ENCODE results near the gene PLS3. TPM values are rescaled to one million over a fixed set of nuclear protein-coding genes. Genes with fewer than 3 reads are reported as not detected.

The PLS3 gene
- total and polyA plus RNA-seq, 4 donors, result 241 to 708 (median 430) TPM

GRCh38 chrX:115561605-115562479, 868 bp downstream of the PLS3 start:
- intact Hi-C loops (cut with DNase I), result loop anchor here (2.0 to 5.0 kb wide), 3 partner anchors 101 to 230 kb away; no protein-coding TSS in a partner anchor
- Histone ChIP-seq H3K36me3 (ENCODE audit: control insufficient read depth in 1 of 2, insufficient read depth in 2 of 2, low read length in 1 of 2) (no peaks in the 10 kb centered on the region), H3K9me3 (ENCODE audit: control insufficient read depth, low read length) (no peaks in the 10 kb centered on the region), H3K4me1 (ENCODE audit: control insufficient read depth in 1 of 2, insufficient read depth in 2 of 2, low read length in 2 of 2) (no peaks in the 10 kb centered on the region), H3K27me3 (ENCODE audit: control insufficient read depth in 1 of 2, insufficient read depth in 2 of 2, low read length in 1 of 2) (no peaks in the 10 kb centered on the region), H3K4me3 (ENCODE audit: low read length in 2 of 2) (peak overlapping the region; percentile 48 to 49), H3K27ac (ENCODE audit: low read depth in 1 of 2, low read length in 2 of 2) (peak overlapping the region; percentile 64 to 86)
- ATAC-seq (ENCODE audit: low FRiP score), result peak; percentile 75
- DNase-seq, result peak; percentile 57 to 78
- WGBS, 2 donors, result 0 to 3% methylated on average over 51 to 55 of the region's 55 CpGs

- Histone ChIP-seq H3K9me3 (ENCODE audit: control insufficient read depth, low read length) (no peaks in the 10 kb centered on the region), H3K4me3 (ENCODE audit: low read length in 2 of 2) (peak overlapping the region; percentile 48 to 49), H3K27ac (ENCODE audit: low read depth in 1 of 2, low read length in 2 of 2) (peak overlapping the region; percentile 5 to 86), H3K27me3 (ENCODE audit: control insufficient read depth in 1 of 2, insufficient read depth in 2 of 2, low read length in 1 of 2) (no peaks in the 10 kb centered on the region), H3K4me1 (ENCODE audit: control insufficient read depth in 1 of 2, insufficient read depth in 2 of 2, low read length in 2 of 2) (no peaks in the 10 kb centered on the region), H3K36me3 (ENCODE audit: control insufficient read depth in 1 of 2, insufficient read depth in 2 of 2, low read length in 1 of 2) (no peaks in the 10 kb centered on the region)
- WGBS, 2 donors, result 2 to 4% methylated on average over 9 of the region's 9 CpGs
- ATAC-seq (ENCODE audit: low FRiP score) (no peak), DNase-seq (no peak)
- intact Hi-C loops (cut with DNase I), result loop anchor here (5.0 kb wide), 2 partner anchors 205 to 230 kb away; no protein-coding TSS in a partner anchor
Observed at GRCh38 chrX:115562480-115562847, 1.5 kb downstream of the PLS3 start.

GRCh38 chrX:115563633-115564162, 2.7 kb downstream of the PLS3 start:
- Histone ChIP-seq H3K27ac (ENCODE audit: low read depth in 1 of 2, low read length in 2 of 2) (peak overlapping the region in 1 of 2 donors; percentile 63), H3K36me3 (ENCODE audit: control insufficient read depth in 1 of 2, insufficient read depth in 2 of 2, low read length in 1 of 2) (no peaks in the 10 kb centered on the region), H3K9me3 (ENCODE audit: control insufficient read depth, low read length) (no peaks in the 10 kb centered on the region), H3K4me3 (ENCODE audit: low read length in 2 of 2) (peak overlapping the region; percentile 41 to 49), H3K4me1 (ENCODE audit: control insufficient read depth in 1 of 2, insufficient read depth in 2 of 2, low read length in 2 of 2) (no peaks in the 10 kb centered on the region), H3K27me3 (ENCODE audit: control insufficient read depth in 1 of 2, insufficient read depth in 2 of 2, low read length in 1 of 2) (no peaks in the 10 kb centered on the region)
- no peak for ATAC-seq (ENCODE audit: low FRiP score)
- DNase-seq, result no peak
- 1 to 28% methylated on average over 4 of the region's 4 CpGs for WGBS, 2 donors
- intact Hi-C loops (cut with DNase I), result loop anchor here (5.0 kb wide), 2 partner anchors 206 to 231 kb away; no protein-coding TSS in a partner anchor

GRCh38 chrX:115564243-115564642, 3.3 kb downstream of the PLS3 start:
- H3K36me3 ChIP-seq (ENCODE audit: control insufficient read depth in 1 of 2, insufficient read depth in 2 of 2, low read length in 1 of 2), result no peaks in the 10 kb centered on the region
- H3K9me3 ChIP-seq (ENCODE audit: control insufficient read depth, low read length), result no peaks in the 10 kb centered on the region
- peak overlapping the region; percentile 41 to 49 for H3K4me3 ChIP-seq (ENCODE audit: low read length in 2 of 2)
- intact Hi-C loops (cut with DNase I), result loop anchor here (5.0 kb wide), 2 partner anchors 207 to 232 kb away; no protein-coding TSS in a partner anchor
- no peak overlapping the region for H3K27ac ChIP-seq (ENCODE audit: low read depth in 1 of 2, low read length in 2 of 2)
- ATAC-seq (ENCODE audit: low FRiP score) (no peak), DNase-seq (no peak)
- H3K4me1 ChIP-seq (ENCODE audit: control insufficient read depth in 1 of 2, insufficient read depth in 2 of 2, low read length in 2 of 2), result no peaks in the 10 kb centered on the region
- 3 to 23% methylated on average over 2 of the region's 2 CpGs for WGBS, 2 donors
- H3K27me3 ChIP-seq (ENCODE audit: control insufficient read depth in 1 of 2, insufficient read depth in 2 of 2, low read length in 1 of 2), result no peaks in the 10 kb centered on the region

GRCh38 chrX:115565888-115566287, 4.9 kb downstream of the PLS3 start:
- no peaks in the 10 kb centered on the region for H3K4me1 ChIP-seq (ENCODE audit: control insufficient read depth in 1 of 2, insufficient read depth in 2 of 2, low read length in 2 of 2)
- intact Hi-C loops (cut with DNase I), result no loop called here
- DNase-seq (no peak), ATAC-seq (ENCODE audit: low FRiP score) (no peak)
- H3K36me3 ChIP-seq (ENCODE audit: control insufficient read depth in 1 of 2, insufficient read depth in 2 of 2, low read length in 1 of 2), result no peaks in the 10 kb centered on the region
- H3K9me3 ChIP-seq (ENCODE audit: control insufficient read depth, low read length), result no peaks in the 10 kb centered on the region
- 3 to 10% methylated on average over 2 of the region's 2 CpGs for WGBS, 2 donors
- peak overlapping the region; percentile 41 to 76 for H3K4me3 ChIP-seq (ENCODE audit: low read length in 2 of 2)
- no peaks in the 10 kb centered on the region for H3K27me3 ChIP-seq (ENCODE audit: control insufficient read depth in 1 of 2, insufficient read depth in 2 of 2, low read length in 1 of 2)
- no peak overlapping the region for H3K27ac ChIP-seq (ENCODE audit: low read depth in 1 of 2, low read length in 2 of 2)

GRCh38 chrX:115571712-115572111, 10.7 kb downstream of the PLS3 start:
- Histone ChIP-seq H3K36me3 (ENCODE audit: control insufficient read depth in 1 of 2, insufficient read depth in 2 of 2, low read length in 1 of 2) (no peaks in the 10 kb centered on the region), H3K4me1 (ENCODE audit: control insufficient read depth in 1 of 2, insufficient read depth in 2 of 2, low read length in 2 of 2) (peaks cover 0 to 2% of the 10 kb centered on the region in 2 donors), H3K27ac (ENCODE audit: low read depth in 1 of 2, low read length in 2 of 2) (no peak overlapping the region), H3K27me3 (ENCODE audit: control insufficient read depth in 1 of 2, insufficient read depth in 2 of 2, low read length in 1 of 2) (no peaks in the 10 kb centered on the region), H3K9me3 (ENCODE audit: control insufficient read depth, low read length) (no peaks in the 10 kb centered on the region), H3K4me3 (ENCODE audit: low read length in 2 of 2) (no peak overlapping the region)
- no peak for ATAC-seq (ENCODE audit: low FRiP score)
- DNase-seq, result no peak
- intact Hi-C loops (cut with DNase I), result no loop called here

- H3K4me3 ChIP-seq (ENCODE audit: low read length in 2 of 2), result peak overlapping the region in 1 of 2 donors; percentile 18
- ATAC-seq (ENCODE audit: low FRiP score), result peak; percentile 62
- WGBS, 2 donors, result 10 to 37% methylated on average over 2 of the region's 2 CpGs
Observed at GRCh38 chrX:115573185-115573584, 12.2 kb downstream of the PLS3 start.

GRCh38 chrX:115576676-115577075, 15.7 kb downstream of the PLS3 start:
- DNase-seq (no peak), ATAC-seq (ENCODE audit: low FRiP score) (no peak)
- no peak overlapping the region for H3K27ac ChIP-seq (ENCODE audit: low read depth in 1 of 2, low read length in 2 of 2)
- no peaks in the 10 kb centered on the region for H3K27me3 ChIP-seq (ENCODE audit: control insufficient read depth in 1 of 2, insufficient read depth in 2 of 2, low read length in 1 of 2)
- no peak overlapping the region for H3K4me3 ChIP-seq (ENCODE audit: low read length in 2 of 2)
- intact Hi-C loops (cut with DNase I), result no loop called here
- no peaks in the 10 kb centered on the region for H3K9me3 ChIP-seq (ENCODE audit: control insufficient read depth, low read length)
- no peaks in the 10 kb centered on the region for H3K36me3 ChIP-seq (ENCODE audit: control insufficient read depth in 1 of 2, insufficient read depth in 2 of 2, low read length in 1 of 2)
- WGBS, 2 donors, result 66 to 67% methylated on average over 5 of the region's 5 CpGs
- H3K4me1 ChIP-seq (ENCODE audit: control insufficient read depth in 1 of 2, insufficient read depth in 2 of 2, low read length in 2 of 2), result peaks cover 0 to 2% of the 10 kb centered on the region in 2 donors

More at GRCh38 chrX:115573185-115573584, 12.2 kb downstream of the PLS3 start:
- no peak for DNase-seq
- intact Hi-C loops (cut with DNase I), result no loop called here
- Histone ChIP-seq H3K36me3 (ENCODE audit: control insufficient read depth in 1 of 2, insufficient read depth in 2 of 2, low read length in 1 of 2) (no peaks in the 10 kb centered on the region), H3K27me3 (ENCODE audit: control insufficient read depth in 1 of 2, insufficient read depth in 2 of 2, low read length in 1 of 2) (no peaks in the 10 kb centered on the region), H3K4me1 (ENCODE audit: control insufficient read depth in 1 of 2, insufficient read depth in 2 of 2, low read length in 2 of 2) (peaks cover 0 to 2% of the 10 kb centered on the region in 2 donors), H3K27ac (ENCODE audit: low read depth in 1 of 2, low read length in 2 of 2) (no peak overlapping the region), H3K9me3 (ENCODE audit: control insufficient read depth, low read length) (no peaks in the 10 kb centered on the region)

All from aorta (tissue), 5 donors.